ENCODE results near the gene SHISA6.

SHISA6 gene

GRCh38 chr17:11561702-11562101 lies 320.7 kb downstream of the SHISA6 start:
- TF ChIP-seq CTCF (IDR thresholded peaks at IDR 0.05; ENCODE audit: extremely low read depth, missing control alignments), result no peak
- DNase-seq (ENCODE audit: low spot score), result no peak

GRCh38 chr17:11564589-11565380 lies 323.8 kb downstream of the SHISA6 start:
- no peak for DNase-seq (ENCODE audit: low spot score)
- no peak for TF ChIP-seq CTCF (IDR thresholded peaks at IDR 0.05; ENCODE audit: extremely low read depth, missing control alignments)

GRCh38 chr17:11565591-11565990 lies 324.6 kb downstream of the SHISA6 start:
- DNase-seq (ENCODE audit: low spot score), result no peak
- TF ChIP-seq CTCF (IDR thresholded peaks at IDR 0.05; ENCODE audit: extremely low read depth, missing control alignments), result no peak

- TF ChIP-seq CTCF (IDR thresholded peaks at IDR 0.05; ENCODE audit: extremely low read depth, missing control alignments), result no peak
- no peak for DNase-seq (ENCODE audit: low spot score)
Measured at GRCh38 chr17:11578998-11579397, 338.0 kb downstream of the SHISA6 start.

GRCh38 chr17:11580677-11581076 lies 339.7 kb downstream of the SHISA6 start:
- DNase-seq (ENCODE audit: low spot score), result no peak
- TF ChIP-seq CTCF (IDR thresholded peaks at IDR 0.05; ENCODE audit: extremely low read depth, missing control alignments), result no peak

- TF ChIP-seq CTCF (IDR thresholded peaks at IDR 0.05; ENCODE audit: extremely low read depth, missing control alignments), result no peak
- DNase-seq (ENCODE audit: low spot score), result no peak
Measured at GRCh38 chr17:11582217-11582616, 341.2 kb downstream of the SHISA6 start.

GRCh38 chr17:11583306-11583992 lies 342.4 kb downstream of the SHISA6 start:
- no peak for TF ChIP-seq CTCF (IDR thresholded peaks at IDR 0.05; ENCODE audit: extremely low read depth, missing control alignments)
- DNase-seq (ENCODE audit: low spot score), result no peak

Measured in GM20000 (cell line).